NCI-H2227 (cell line): ENCODE data around the gene TLDC2.

Experiments
- DNase-seq: peaks from one replicate; lab custom pipeline; 2025; ENCODE audit not compliant: unreplicated experiment; lab: John Stamatoyannopoulos, UW

Gene TLDC2

GRCh38 chr20:36849333-36850065, 26.4 kb upstream of the TLDC2 start:
- DNase-seq = no peak

- DNase-seq = no peak
Observed at GRCh38 chr20:36850759-36851158, 25.2 kb upstream of the TLDC2 start.

GRCh38 chr20:36851490-36851889, 24.4 kb upstream of the TLDC2 start:
- DNase-seq = no peak

- no peak for DNase-seq
Observed at GRCh38 chr20:36852187-36852586, 23.8 kb upstream of the TLDC2 start.

GRCh38 chr20:36854348-36855240, 21.3 kb upstream of the TLDC2 start:
- no peak for DNase-seq

GRCh38 chr20:36855241-36855657, 20.7 kb upstream of the TLDC2 start:
- no peak for DNase-seq

GRCh38 chr20:36856195-36856594, 19.7 kb upstream of the TLDC2 start:
- DNase-seq = no peak

GRCh38 chr20:36856691-36857635, 19.0 kb upstream of the TLDC2 start:
- peak; percentile 30 for DNase-seq

- DNase-seq = no peak
Observed at GRCh38 chr20:36859282-36859555, 16.7 kb upstream of the TLDC2 start.

- no peak for DNase-seq
Observed at GRCh38 chr20:36859700-36860330, 16.1 kb upstream of the TLDC2 start.

GRCh38 chr20:36860339-36860738, 15.6 kb upstream of the TLDC2 start:
- no peak for DNase-seq

GRCh38 chr20:36860811-36861624, 14.9 kb upstream of the TLDC2 start:
- no peak for DNase-seq

- DNase-seq = no peak
Observed at GRCh38 chr20:36861625-36861874, 14.4 kb upstream of the TLDC2 start.

GRCh38 chr20:36861875-36862801, 13.8 kb upstream of the TLDC2 start:
- peak; percentile 78 for DNase-seq

GRCh38 chr20:36862857-36863668, 12.9 kb upstream of the TLDC2 start:
- DNase-seq = peak; percentile 42

- DNase-seq = no peak
Observed at GRCh38 chr20:36865076-36865860, 10.7 kb upstream of the TLDC2 start.

- no peak for DNase-seq
Observed at GRCh38 chr20:36865861-36866149, 10.1 kb upstream of the TLDC2 start.

GRCh38 chr20:36866164-36866563, 9.8 kb upstream of the TLDC2 start:
- no peak for DNase-seq
